CD14-positive monocyte (primary cell): Measurements from ENCODE around the gene EGR1. TPM values are rescaled to one million over a fixed set of nuclear protein-coding genes. Genes with fewer than 3 reads are reported as not detected.
A peak's percentile ranks its signal among the peaks of the same experiment; 100 is the strongest.

Experiments
- DNase-seq, 3 donors: peaks; one replicate each; pipeline ENCODE4 v3.0.0-alpha.2; 2011 to 2022
- H2AFZ ChIP-seq: 2 replicates; pipeline ENCODE4 v1.6.0; 2012; ENCODE audit warnings: mild to moderate bottlenecking, low read depth, low read length, inconsistent platforms; ENCODE audit not compliant: insufficient read depth, poor library complexity, severe bottlenecking
- H3K27ac ChIP-seq, 2 donors: 1 replicate in 1 of 2; 2 replicates in 1 of 2; pipeline ENCODE4 v1.5.1; 2012 to 2013; ENCODE audit warnings: low read length in 2 of 2, control low read depth in 1 of 2, inconsistent platforms in 1 of 2, low read depth in 1 of 2, mild to moderate bottlenecking in 1 of 2
- H3K27me3 ChIP-seq, 2 donors: one replicate each; pipeline versions ENCODE4 v1.6.0 to v1.6.1; 2011 to 2013; ENCODE audit warnings: low read length in 2 of 2; ENCODE audit not compliant: control insufficient read depth in 2 of 2, insufficient read depth in 2 of 2
- H3K36me3 ChIP-seq, 2 donors: replicated peaks in 1 of 2; 1 replicate in 1 of 2; 2 replicates in 1 of 2; pipeline versions ENCODE4 v1.5.1 to v1.6.1; 2012 to 2013; ENCODE audit warnings: low read length in 2 of 2, control low read depth in 1 of 2, inconsistent platforms in 1 of 2, mild to moderate bottlenecking in 1 of 2; ENCODE audit not compliant: insufficient read depth in 2 of 2, control insufficient read depth in 1 of 2
- H3K4me1 ChIP-seq, 2 donors: 1 replicate in 1 of 2; 2 replicates in 1 of 2; pipeline versions ENCODE4 v1.5.1 to v1.6.1; 2012 to 2013; ENCODE audit warnings: low read length in 2 of 2, control low read depth in 1 of 2, inconsistent platforms in 1 of 2, mild to moderate bottlenecking in 1 of 2, moderate library complexity in 1 of 2; ENCODE audit not compliant: insufficient read depth in 2 of 2, control insufficient read depth in 1 of 2
- H3K4me2 ChIP-seq: replicated peaks from 2 replicates; pipeline ENCODE3; 2012; ENCODE audit warnings: low read length, moderate library complexity, mild to moderate bottlenecking; ENCODE audit not compliant: poor library complexity, severe bottlenecking; ENCODE audit errors: extremely low read depth
- H3K4me3 ChIP-seq, 3 experiments: fragments of 200-600 bp in 1 of 3; sonication (generic) in 1 of 3; replicated peaks in 1 of 3; 1 replicate in 2 of 3; 2 replicates in 1 of 3; pipeline ENCODE4 v1.5.1; 2011 to 2013; ENCODE audit warnings: low read length in 3 of 3, mild to moderate bottlenecking in 3 of 3, control low read depth in 2 of 3, low read depth in 2 of 3, inconsistent platforms in 1 of 3, moderate library complexity in 1 of 3
- H3K79me2 ChIP-seq: 2 replicates; pipeline ENCODE4 v1.6.0; 2012; ENCODE audit warnings: mild to moderate bottlenecking, control low read depth, inconsistent platforms, low read length, moderate library complexity; ENCODE audit not compliant: insufficient read depth
- H3K9ac ChIP-seq: 2 replicates; pipeline ENCODE4 v1.6.0; 2017; ENCODE audit warnings: low read length, mild to moderate bottlenecking; ENCODE audit not compliant: insufficient read depth, poor library complexity, severe bottlenecking
- H3K9me3 ChIP-seq, 2 donors: replicated peaks in 1 of 2; 1 replicate in 1 of 2; 2 replicates in 1 of 2; pipeline versions ENCODE4 v1.5.1 to v1.6.1; 2012 to 2013; ENCODE audit warnings: low read length in 2 of 2, control low read depth in 1 of 2; ENCODE audit not compliant: control insufficient read depth in 1 of 2, insufficient read depth in 1 of 2
- H4K20me1 ChIP-seq: 2 replicates; pipeline ENCODE4 v1.6.0; 2012; ENCODE audit warnings: mild to moderate bottlenecking, low read length, control low read depth, moderate library complexity; ENCODE audit not compliant: insufficient read depth
- H3K27ac Mint-ChIP-seq, 7 donors: one replicate each; pipeline ENCODE4 v1.8.0; 2020; ENCODE audit warnings: mild to moderate bottlenecking in 7 of 7, mixed read lengths in 7 of 7, moderate library complexity in 6 of 7, inconsistent platforms in 2 of 7
- H3K27me3 Mint-ChIP-seq, 3 donors: one replicate each; pipeline ENCODE4 v1.8.0; 2021 to 2022; ENCODE audit warnings: low read depth in 3 of 3, mild to moderate bottlenecking in 3 of 3, mixed read lengths in 3 of 3, moderate library complexity in 3 of 3, inconsistent platforms in 1 of 3
- H3K36me3 Mint-ChIP-seq, 2 donors: one replicate each; pipeline ENCODE4 v1.8.0; 2020; ENCODE audit warnings: mixed read lengths in 2 of 2, inconsistent platforms in 1 of 2, mild to moderate bottlenecking in 1 of 2
- H3K4me1 Mint-ChIP-seq: one replicate; pipeline ENCODE4 v1.8.0; 2020; ENCODE audit warnings: mild to moderate bottlenecking, mixed read lengths
- H3K4me3 Mint-ChIP-seq, 2 donors: one replicate each; pipeline ENCODE4 v1.8.0; 2020; ENCODE audit warnings: mild to moderate bottlenecking in 2 of 2, mixed read lengths in 2 of 2, moderate library complexity in 1 of 2
- H3K9me3 Mint-ChIP-seq, 7 donors: one replicate each; pipeline ENCODE4 v1.8.0; 2020 to 2022; ENCODE audit warnings: mixed read lengths in 7 of 7, mild to moderate bottlenecking in 6 of 7, moderate library complexity in 6 of 7, inconsistent platforms in 2 of 7
- CTCF ChIP-seq: fragments of 200-600 bp; IDR thresholded peaks from one replicate; pipeline ENCODE4 v1.8.0; 2022; ENCODE audit warnings: antibody characterized with exemption, mild to moderate bottlenecking
- WGBS: methylation state at CpG from one replicate; pipeline ENCODE4 v1.1.5; 2013; ENCODE audit warnings: missing lambda C conversion rate; ENCODE audit not compliant: insufficient coverage; 5-methylcytosine and 5-hydroxymethylcytosine counted together
- intact Hi-C, 2 donors: fragments of 100-400 bp; cut with micrococcal nuclease; formaldehyde crosslinking; loops; one replicate each; pipeline versions ENCODE4 v1.15.0 to v1.15.1; 2023
- polyA plus RNA-seq, 3 donors: library from polyadenylated mRNA; depleted of rRNA in 1 of 3; unstranded in 2 of 3; stranded (reverse) in 1 of 3; fragments of 300-500 nt in 2 of 3; fragments of >200 nt in 1 of 3; fragmentation: Illumina TruSeq in 2 of 3; gene quantifications; 1 replicate in 2 of 3; 2 replicates in 1 of 3; pipeline ENCODE4 v1.2.3, GENCODE V29; 2012 to 2021

EGR1 gene
- polyA plus RNA-seq, 3 donors = 8.4 to 105 (median 16.9) TPM

DNA sequence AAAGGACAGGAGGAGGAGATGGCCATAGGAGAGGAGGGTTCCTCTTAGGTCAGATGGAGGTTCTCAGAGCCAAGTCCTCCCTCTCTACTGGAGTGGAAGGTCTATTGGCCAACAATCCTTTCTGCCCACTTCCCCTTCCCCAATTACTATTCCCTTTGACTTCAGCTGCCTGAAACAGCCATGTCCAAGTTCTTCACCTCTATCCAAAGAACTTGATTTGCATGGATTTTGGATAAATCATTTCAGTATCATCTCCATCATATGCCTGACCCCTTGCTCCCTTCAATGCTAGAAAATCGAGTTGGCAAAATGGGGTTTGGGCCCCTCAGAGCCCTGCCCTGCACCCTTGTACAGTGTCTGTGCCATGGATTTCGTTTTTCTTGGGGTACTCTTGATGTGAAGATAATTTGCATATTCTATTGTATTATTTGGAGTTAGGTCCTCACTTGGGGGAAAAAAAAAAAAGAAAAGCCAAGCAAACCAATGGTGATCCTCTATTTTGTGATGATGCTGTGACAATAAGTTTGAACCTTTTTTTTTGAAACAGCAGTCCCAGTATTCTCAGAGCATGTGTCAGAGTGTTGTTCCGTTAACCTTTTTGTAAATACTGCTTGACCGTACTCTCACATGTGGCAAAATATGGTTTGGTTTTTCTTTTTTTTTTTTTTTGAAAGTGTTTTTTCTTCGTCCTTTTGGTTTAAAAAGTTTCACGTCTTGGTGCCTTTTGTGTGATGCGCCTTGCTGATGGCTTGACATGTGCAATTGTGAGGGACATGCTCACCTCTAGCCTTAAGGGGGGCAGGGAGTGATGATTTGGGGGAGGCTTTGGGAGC lies 3.1 kb downstream of the EGR1 start:
- no peak for TF ChIP-seq CTCF
- WGBS = 100% methylated on average over 3 of the region's 7 CpGs
- H3K27me3 Mint-ChIP-seq = peaks cover 22 to 34% (median 30%) of the 10 kb centered on the region in 3 donors
- H3K27me3 ChIP-seq = peaks cover 3 to 21% of the 10 kb centered on the region in 2 donors
- H3K4me1 Mint-ChIP-seq = peaks cover 29% of the 10 kb centered on the region
- H3K4me3 Mint-ChIP-seq = peak overlapping the region; percentile 85 to 92
- H3K9ac ChIP-seq = no peak overlapping the region
- H3K9me3 ChIP-seq = no peaks in the 10 kb centered on the region
- no peak overlapping the region for H3K4me3 ChIP-seq
- H3K4me1 ChIP-seq = peaks cover 34 to 45% of the 10 kb centered on the region in 2 donors
- H3K4me2 ChIP-seq = no peak overlapping the region
- no peaks in the 10 kb centered on the region for H3K36me3 ChIP-seq
- H3K27ac Mint-ChIP-seq = peak overlapping the region in 3 of 7 donors; percentile 6 to 83 (median 12)
- H3K79me2 ChIP-seq = no peaks in the 10 kb centered on the region
- no peak overlapping the region for H2AFZ ChIP-seq
- peak in 2 of 3 donors; percentile 54 to 56 for DNase-seq
- peaks cover 23% of the 10 kb centered on the region for H4K20me1 ChIP-seq
- peaks cover 18 to 23% of the 10 kb centered on the region in 2 donors for H3K36me3 Mint-ChIP-seq
- intact Hi-C loops = loop anchor here (2.0 to 10.0 kb wide), 2 partner anchors 16 to 76 kb away; partner anchors contain the start of gene ETF1 (in 1 of the 2)
- H3K27ac ChIP-seq = no peak overlapping the region
- peaks cover 0 to 15% (median 5%) of the 10 kb centered on the region in 7 donors for H3K9me3 Mint-ChIP-seq

DNA sequence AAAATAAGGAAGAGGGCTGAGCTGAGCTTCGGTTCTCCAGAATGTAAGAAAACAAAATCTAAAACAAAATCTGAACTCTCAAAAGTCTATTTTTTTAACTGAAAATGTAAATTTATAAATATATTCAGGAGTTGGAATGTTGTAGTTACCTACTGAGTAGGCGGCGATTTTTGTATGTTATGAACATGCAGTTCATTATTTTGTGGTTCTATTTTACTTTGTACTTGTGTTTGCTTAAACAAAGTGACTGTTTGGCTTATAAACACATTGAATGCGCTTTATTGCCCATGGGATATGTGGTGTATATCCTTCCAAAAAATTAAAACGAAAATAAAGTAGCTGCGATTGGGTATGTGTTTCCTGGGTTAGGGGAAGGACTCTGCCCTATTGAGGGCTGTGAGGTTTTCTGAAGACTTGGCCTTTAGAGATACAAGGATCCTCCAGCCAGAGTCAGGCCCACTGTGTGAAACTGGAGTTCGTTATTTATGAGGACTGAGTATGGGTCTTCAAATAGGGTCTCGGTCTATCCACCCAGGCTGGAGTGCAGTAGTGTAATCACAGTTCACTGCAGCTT lies 3.8 kb downstream of the EGR1 start:
- Histone ChIP-seq H3K27me3 (peaks cover 3 to 23% of the 10 kb centered on the region in 2 donors), H3K4me3 (no peak overlapping the region), H2AFZ (no peak overlapping the region), H3K4me1 (peaks cover 29 to 38% of the 10 kb centered on the region in 2 donors), H3K9me3 (no peaks in the 10 kb centered on the region), H4K20me1 (peaks cover 23% of the 10 kb centered on the region), H3K36me3 (no peaks in the 10 kb centered on the region), H3K4me2 (no peak overlapping the region), H3K9ac (no peak overlapping the region), H3K27ac (no peak overlapping the region), H3K79me2 (no peaks in the 10 kb centered on the region)
- Mint-ChIP-seq H3K4me3 (peak overlapping the region in 1 of 2 donors; percentile 51), H3K36me3 (peaks cover 18 to 23% of the 10 kb centered on the region in 2 donors), H3K27me3 (peaks cover 22 to 36% (median 34%) of the 10 kb centered on the region in 3 donors), H3K27ac (peak overlapping the region in 1 of 7 donors; percentile 42), H3K4me1 (peaks cover 27% of the 10 kb centered on the region), H3K9me3 (peaks cover 0 to 15% (median 5%) of the 10 kb centered on the region in 7 donors)
- DNase-seq = no peak
- 97% methylated on average over 7 of the region's 8 CpGs for WGBS
- intact Hi-C loops = loop anchor here (2.0 to 10.0 kb wide), 2 partner anchors 16 to 76 kb away; partner anchors contain the start of gene ETF1 (in 1 of the 2)
- no peak for TF ChIP-seq CTCF
